Endothelial cell of umbilical vein (primary cell): ENCODE data around the gene RAB3GAP1.

ENCODE experiments used
- EZH2 ChIP-seq: IDR thresholded peaks from 2 replicates; pipeline ENCODE4 v1.6.1; 2012; ENCODE audit warnings: borderline replicate concordance, low read depth, mild to moderate bottlenecking, moderate library complexity, low read length, inconsistent platforms; ENCODE audit not compliant: severe bottlenecking
- JUN ChIP-seq: IDR thresholded peaks from 2 replicates; pipeline ENCODE4 v1.6.1; 2011; ENCODE audit warnings: borderline replicate concordance, low read depth; ENCODE audit not compliant: insufficient read length, insufficient read depth
- MYC ChIP-seq: IDR thresholded peaks from one replicate; pipeline ENCODE4 v1.6.1; 2011; ENCODE audit warnings: mild to moderate bottlenecking, low read depth, low read length
- TF ChIP-seq, protein P1 (sequence below), 2 donors: IDR thresholded peaks; 1 replicate in 1 of 2; 2 replicates in 1 of 2; pipeline ENCODE4 v1.5.1; 2011; ENCODE audit warnings: low read length in 2 of 2, mild to moderate bottlenecking in 2 of 2, moderate library complexity in 2 of 2, control low read depth in 1 of 2, inconsistent platforms in 1 of 2, low read depth in 1 of 2; ENCODE audit not compliant: insufficient read depth in 1 of 2; ENCODE audit errors: extremely low read depth in 1 of 2
- TF ChIP-seq, protein P2 (sequence below): IDR thresholded peaks from 2 replicates; pipeline ENCODE4 v1.6.1; 2011; ENCODE audit not compliant: insufficient read depth, insufficient read length

- TF ChIP-seq, protein P1, sequence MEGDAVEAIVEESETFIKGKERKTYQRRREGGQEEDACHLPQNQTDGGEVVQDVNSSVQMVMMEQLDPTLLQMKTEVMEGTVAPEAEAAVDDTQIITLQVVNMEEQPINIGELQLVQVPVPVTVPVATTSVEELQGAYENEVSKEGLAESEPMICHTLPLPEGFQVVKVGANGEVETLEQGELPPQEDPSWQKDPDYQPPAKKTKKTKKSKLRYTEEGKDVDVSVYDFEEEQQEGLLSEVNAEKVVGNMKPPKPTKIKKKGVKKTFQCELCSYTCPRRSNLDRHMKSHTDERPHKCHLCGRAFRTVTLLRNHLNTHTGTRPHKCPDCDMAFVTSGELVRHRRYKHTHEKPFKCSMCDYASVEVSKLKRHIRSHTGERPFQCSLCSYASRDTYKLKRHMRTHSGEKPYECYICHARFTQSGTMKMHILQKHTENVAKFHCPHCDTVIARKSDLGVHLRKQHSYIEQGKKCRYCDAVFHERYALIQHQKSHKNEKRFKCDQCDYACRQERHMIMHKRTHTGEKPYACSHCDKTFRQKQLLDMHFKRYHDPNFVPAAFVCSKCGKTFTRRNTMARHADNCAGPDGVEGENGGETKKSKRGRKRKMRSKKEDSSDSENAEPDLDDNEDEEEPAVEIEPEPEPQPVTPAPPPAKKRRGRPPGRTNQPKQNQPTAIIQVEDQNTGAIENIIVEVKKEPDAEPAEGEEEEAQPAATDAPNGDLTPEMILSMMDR (IDR thresholded peaks at IDR 0.05; ENCODE audit: extremely low read depth in 1 of 2, insufficient read depth in 1 of 2, low read depth in 1 of 2, low read length in 2 of 2), result no peak
- no peak for TF ChIP-seq MYC
- no peak for TF ChIP-seq EZH2
- no peak for TF ChIP-seq JUN
- TF ChIP-seq, protein P2, sequence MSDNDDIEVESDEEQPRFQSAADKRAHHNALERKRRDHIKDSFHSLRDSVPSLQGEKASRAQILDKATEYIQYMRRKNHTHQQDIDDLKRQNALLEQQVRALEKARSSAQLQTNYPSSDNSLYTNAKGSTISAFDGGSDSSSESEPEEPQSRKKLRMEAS, result no peak
Observed at GRCh38 chr2:135130751-135131150, 78.7 kb downstream of the RAB3GAP1 start.
